RWPE2 (cell line): ENCODE results near the gene FNIP2.

ENCODE experiments used
- ATAC-seq: fragments of 200-7000 bp; cut with Tn5 transposase; 3 replicates; pipeline ENCODE4 v1.9.1; 2021; ENCODE audit warnings: low read depth
- DNase-seq: peaks from one replicate; pipeline ENCODE4 v3.0.0-alpha.2; 2020; ENCODE audit warnings: low spot score
- H3K27ac ChIP-seq: fragments of 450-650 bp; 2 replicates; pipeline ENCODE4 v1.5.1; 2017; ENCODE audit warnings: mild to moderate bottlenecking; ENCODE audit not compliant: poor library complexity, severe bottlenecking
- H3K27me3 ChIP-seq: fragments of 250-450 bp; sonication (Bioruptor Pico); 2 replicates; pipeline ENCODE4 v1.5.1; 2021; ENCODE audit warnings: mild to moderate bottlenecking, moderate library complexity; ENCODE audit not compliant: insufficient read depth, poor library complexity, severe bottlenecking
- H3K36me3 ChIP-seq: fragments of 250-450 bp; sonication (Bioruptor Pico); 2 replicates; pipeline ENCODE4 v1.5.1; 2020; ENCODE audit warnings: low read depth, mild to moderate bottlenecking, moderate library complexity
- H3K4me1 ChIP-seq: fragments of 250-450 bp; sonication (Bioruptor Pico); 2 replicates; pipeline ENCODE4 v1.5.1; 2021; ENCODE audit warnings: mild to moderate bottlenecking, moderate library complexity; ENCODE audit not compliant: insufficient read depth, poor library complexity, severe bottlenecking
- H3K4me3 ChIP-seq: fragments of 250-450 bp; sonication (Bioruptor Pico); 2 replicates; pipeline ENCODE4 v1.5.1; 2021; ENCODE audit warnings: mild to moderate bottlenecking, moderate library complexity; ENCODE audit not compliant: severe bottlenecking
- H3K9me3 ChIP-seq: fragments of 250-450 bp; sonication (Bioruptor Pico); 2 replicates; pipeline ENCODE4 v1.5.1; 2021; ENCODE audit warnings: mild to moderate bottlenecking, moderate library complexity; ENCODE audit not compliant: severe bottlenecking
- TF ChIP-seq, protein P1 (sequence below): fragments of 450-650 bp; IDR thresholded peaks from one replicate; pipeline ENCODE4 v1.5.1; 2017; ENCODE audit warnings: mild to moderate bottlenecking, moderate library complexity; ENCODE audit not compliant: poor library complexity, severe bottlenecking

Gene FNIP2

DNA sequence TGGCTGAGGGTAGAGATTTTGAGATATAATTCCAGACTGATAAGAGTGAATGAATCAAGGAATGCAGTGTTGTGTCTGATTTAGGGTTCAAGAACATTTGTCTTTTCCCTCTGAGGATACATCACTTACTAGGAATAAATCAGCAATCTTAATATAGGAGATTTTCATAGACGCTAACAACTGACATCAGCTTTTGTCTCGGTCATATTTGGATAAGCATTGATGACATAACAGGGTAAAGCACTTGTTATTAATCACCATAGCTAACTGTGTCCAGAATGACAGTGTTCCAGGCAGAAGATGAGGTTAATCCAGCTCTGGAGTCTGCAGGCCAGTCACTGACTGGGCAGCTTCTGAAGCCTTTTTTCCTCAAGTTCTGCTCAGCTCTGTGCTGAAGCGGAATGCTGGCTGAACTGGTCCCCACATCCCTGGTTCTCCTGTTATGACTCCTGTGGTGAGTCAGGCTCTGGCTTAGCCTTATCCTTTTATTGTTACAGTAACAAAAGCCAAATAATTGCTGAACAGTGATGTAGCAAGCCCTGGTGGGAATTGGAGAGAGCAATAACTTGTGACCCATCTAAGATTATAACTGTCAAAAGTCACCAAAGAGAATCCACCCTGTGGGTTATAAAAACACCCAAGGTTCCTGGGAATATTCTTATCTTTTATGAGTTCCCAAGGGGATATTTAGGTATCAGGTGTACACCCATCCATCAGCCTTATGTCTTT is 41.8 kb downstream of the FNIP2 start:
- H3K36me3 ChIP-seq = no peaks in the 10 kb centered on the region
- H3K4me3 ChIP-seq = no peak overlapping the region
- ATAC-seq (peak; percentile 99), DNase-seq (peak; percentile 80)
- peaks cover 28% of the 10 kb centered on the region for H3K4me1 ChIP-seq
- no peaks in the 10 kb centered on the region for H3K27me3 ChIP-seq
- TF ChIP-seq, protein P1, sequence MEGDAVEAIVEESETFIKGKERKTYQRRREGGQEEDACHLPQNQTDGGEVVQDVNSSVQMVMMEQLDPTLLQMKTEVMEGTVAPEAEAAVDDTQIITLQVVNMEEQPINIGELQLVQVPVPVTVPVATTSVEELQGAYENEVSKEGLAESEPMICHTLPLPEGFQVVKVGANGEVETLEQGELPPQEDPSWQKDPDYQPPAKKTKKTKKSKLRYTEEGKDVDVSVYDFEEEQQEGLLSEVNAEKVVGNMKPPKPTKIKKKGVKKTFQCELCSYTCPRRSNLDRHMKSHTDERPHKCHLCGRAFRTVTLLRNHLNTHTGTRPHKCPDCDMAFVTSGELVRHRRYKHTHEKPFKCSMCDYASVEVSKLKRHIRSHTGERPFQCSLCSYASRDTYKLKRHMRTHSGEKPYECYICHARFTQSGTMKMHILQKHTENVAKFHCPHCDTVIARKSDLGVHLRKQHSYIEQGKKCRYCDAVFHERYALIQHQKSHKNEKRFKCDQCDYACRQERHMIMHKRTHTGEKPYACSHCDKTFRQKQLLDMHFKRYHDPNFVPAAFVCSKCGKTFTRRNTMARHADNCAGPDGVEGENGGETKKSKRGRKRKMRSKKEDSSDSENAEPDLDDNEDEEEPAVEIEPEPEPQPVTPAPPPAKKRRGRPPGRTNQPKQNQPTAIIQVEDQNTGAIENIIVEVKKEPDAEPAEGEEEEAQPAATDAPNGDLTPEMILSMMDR = no peak
- H3K27ac ChIP-seq = peak overlapping the region; percentile 54
- H3K9me3 ChIP-seq = no peaks in the 10 kb centered on the region

DNA sequence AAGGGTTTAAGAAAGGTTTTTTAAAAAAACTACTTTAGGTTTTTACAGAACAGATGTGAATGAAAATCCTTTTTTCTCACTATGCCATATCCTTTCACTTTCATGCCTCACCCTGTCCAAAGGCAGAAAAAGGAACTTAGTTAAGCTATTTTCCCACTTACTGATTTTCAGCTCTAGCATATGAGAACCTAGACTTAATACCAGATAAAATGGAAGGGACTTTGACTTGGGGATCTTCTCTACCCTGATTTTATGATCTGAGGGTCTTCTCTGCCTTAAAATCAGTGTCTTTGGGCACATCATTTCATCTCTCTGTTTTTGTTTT is 42.4 kb downstream of the FNIP2 start:
- Histone ChIP-seq H3K27ac (peak overlapping the region; percentile 54), H3K27me3 (no peaks in the 10 kb centered on the region), H3K4me1 (peaks cover 24% of the 10 kb centered on the region), H3K9me3 (no peaks in the 10 kb centered on the region), H3K4me3 (no peak overlapping the region), H3K36me3 (no peaks in the 10 kb centered on the region)
- DNase-seq (no peak), ATAC-seq (no peak)
- TF ChIP-seq, protein P1 = no peak

DNA sequence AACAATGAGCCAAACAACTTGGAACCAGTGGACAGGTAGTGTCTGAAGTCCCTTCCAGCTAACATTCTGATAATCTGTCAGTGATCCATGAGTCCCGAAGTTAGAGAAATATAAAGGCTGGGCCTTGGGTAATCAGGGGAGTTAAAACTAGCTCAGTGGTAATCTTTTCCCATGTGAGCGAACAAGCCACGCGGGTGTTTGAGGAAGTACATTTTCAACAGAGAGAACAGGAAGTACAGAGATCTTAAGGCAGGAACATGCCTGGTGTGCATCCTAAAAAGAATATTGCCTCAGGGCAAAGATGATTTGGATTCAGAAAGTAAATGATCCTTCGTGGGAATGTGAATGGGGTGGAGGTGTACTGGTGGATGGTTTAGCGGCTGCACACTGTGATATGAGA is 42.9 kb downstream of the FNIP2 start:
- ATAC-seq (no peak), DNase-seq (no peak)
- no peaks in the 10 kb centered on the region for H3K36me3 ChIP-seq
- H3K27ac ChIP-seq = peak overlapping the region; percentile 54
- H3K4me1 ChIP-seq = peaks cover 23% of the 10 kb centered on the region
- no peaks in the 10 kb centered on the region for H3K27me3 ChIP-seq
- H3K4me3 ChIP-seq = no peak overlapping the region
- TF ChIP-seq, protein P1 = no peak
- no peaks in the 10 kb centered on the region for H3K9me3 ChIP-seq

DNA sequence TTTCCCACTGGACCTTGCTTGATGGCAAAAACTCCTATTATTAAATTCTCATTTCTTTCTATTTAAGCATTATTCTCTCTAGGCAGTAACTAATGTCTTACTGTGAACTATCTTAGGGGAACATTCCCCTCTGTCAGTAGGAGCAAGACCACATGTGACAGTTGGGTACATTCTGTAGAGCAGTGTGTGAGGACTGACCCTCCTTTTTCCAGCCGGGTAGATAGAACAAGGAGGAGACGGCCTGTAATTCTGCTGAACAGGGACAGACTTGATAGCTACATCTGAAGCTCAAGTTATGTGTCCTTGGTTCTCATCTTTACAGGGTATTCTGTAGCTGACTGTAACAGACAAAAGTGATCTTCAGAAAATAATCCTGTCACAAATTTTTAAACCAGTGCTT is 43.3 kb downstream of the FNIP2 start:
- Histone ChIP-seq H3K36me3 (no peaks in the 10 kb centered on the region), H3K9me3 (no peaks in the 10 kb centered on the region), H3K27ac (no peak overlapping the region), H3K4me1 (peaks cover 23% of the 10 kb centered on the region), H3K27me3 (no peaks in the 10 kb centered on the region), H3K4me3 (no peak overlapping the region)
- no peak for DNase-seq
- no peak for ATAC-seq
- TF ChIP-seq, protein P1 = no peak

DNA sequence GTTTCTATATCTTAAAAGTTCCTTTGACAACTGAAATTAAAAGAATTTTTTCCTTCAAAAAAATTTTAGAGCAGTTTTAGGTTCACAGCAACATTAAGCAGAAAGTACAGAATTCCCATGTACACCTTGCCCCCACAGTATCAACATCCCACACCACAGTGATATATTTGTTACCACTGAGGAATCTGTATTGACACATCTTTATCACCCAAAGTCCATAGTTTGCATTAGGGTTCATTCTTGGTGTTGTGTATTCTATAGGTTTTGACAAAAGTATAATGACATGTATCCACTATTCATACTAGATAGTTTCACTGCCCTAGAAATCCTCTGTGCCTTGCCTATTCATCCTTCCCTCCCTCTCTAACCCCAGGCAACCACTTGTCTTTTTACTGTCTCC is 43.7 kb downstream of the FNIP2 start:
- no peak overlapping the region for H3K4me3 ChIP-seq
- H3K36me3 ChIP-seq = no peaks in the 10 kb centered on the region
- TF ChIP-seq, protein P1 = no peak
- DNase-seq (no peak), ATAC-seq (no peak)
- no peak overlapping the region for H3K27ac ChIP-seq
- peaks cover 23% of the 10 kb centered on the region for H3K4me1 ChIP-seq
- no peaks in the 10 kb centered on the region for H3K9me3 ChIP-seq
- H3K27me3 ChIP-seq = no peaks in the 10 kb centered on the region
